Measurements from ENCODE around the gene PPCDC. TPM values are rescaled to one million over a fixed set of nuclear protein-coding genes. Genes with fewer than 3 reads are reported as not detected.

Gene PPCDC
- total RNA-seq, 1 donor from 2014 or later, result 4.7 TPM

- H3K9me3 ChIP-seq (ENCODE audit: control insufficient read depth in 3 of 3, low read length in 3 of 3), result no peaks in the 10 kb centered on the region
- H3K36me3 ChIP-seq (ENCODE audit: control insufficient read depth in 3 of 3, insufficient read depth in 3 of 3, low read length in 3 of 3), result peaks cover 2 to 5% (median 5%) of the 10 kb centered on the region in 3 donors
- H3K4me1 ChIP-seq (ENCODE audit: control insufficient read depth in 3 of 3, insufficient read depth in 3 of 3, low read length in 3 of 3), result peaks cover 3 to 16% (median 9%) of the 10 kb centered on the region in 3 donors
- no peak overlapping the region for H3K27ac ChIP-seq (ENCODE audit: low read depth, low read length)
- no peak overlapping the region for H3K4me3 ChIP-seq (ENCODE audit: low read length in 3 of 3)
- H3K9ac ChIP-seq (ENCODE audit: low read depth in 1 of 3, low read length in 3 of 3), result no peak overlapping the region
- H3K27me3 ChIP-seq (ENCODE audit: control insufficient read depth in 3 of 3, insufficient read depth in 3 of 3, low read length in 3 of 3), result no peaks in the 10 kb centered on the region
Observed at GRCh38 chr15:75037685-75038084, 14.3 kb downstream of the PPCDC start.

DNA sequence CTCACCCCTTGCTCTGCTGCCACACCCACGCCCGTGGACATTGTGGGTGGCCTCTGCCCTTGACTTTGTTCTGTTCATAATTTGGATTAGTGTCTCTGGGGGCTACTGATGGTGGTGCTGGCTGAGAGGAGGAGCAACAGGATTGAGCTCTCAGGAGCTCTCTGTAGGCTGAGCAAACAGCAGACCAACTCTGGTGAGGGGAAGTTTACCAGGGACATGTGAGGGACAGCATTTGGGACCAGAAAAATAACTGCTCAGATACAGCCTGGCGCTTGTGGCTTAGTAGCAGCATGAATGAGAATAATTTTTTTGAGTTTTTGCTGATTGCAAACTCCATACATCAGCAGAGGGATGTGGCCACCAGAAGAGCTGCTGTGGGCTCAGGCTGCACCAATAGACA lies 14.8 kb downstream of the PPCDC start:
- Histone ChIP-seq H3K27me3 (ENCODE audit: control insufficient read depth in 3 of 3, insufficient read depth in 3 of 3, low read length in 3 of 3) (no peaks in the 10 kb centered on the region), H3K27ac (ENCODE audit: low read depth, low read length) (no peak overlapping the region), H3K9ac (ENCODE audit: low read depth in 1 of 3, low read length in 3 of 3) (no peak overlapping the region), H3K4me3 (ENCODE audit: low read length in 3 of 3) (no peak overlapping the region), H3K9me3 (ENCODE audit: control insufficient read depth in 3 of 3, low read length in 3 of 3) (no peaks in the 10 kb centered on the region), H3K4me1 (ENCODE audit: control insufficient read depth in 3 of 3, insufficient read depth in 3 of 3, low read length in 3 of 3) (peaks cover 8 to 22% (median 15%) of the 10 kb centered on the region in 3 donors), H3K36me3 (ENCODE audit: control insufficient read depth in 3 of 3, insufficient read depth in 3 of 3, low read length in 3 of 3) (peaks cover 2 to 5% (median 5%) of the 10 kb centered on the region in 3 donors)

- H3K9me3 ChIP-seq (ENCODE audit: control insufficient read depth in 3 of 3, low read length in 3 of 3), result no peaks in the 10 kb centered on the region
- H3K27me3 ChIP-seq (ENCODE audit: control insufficient read depth in 3 of 3, insufficient read depth in 3 of 3, low read length in 3 of 3), result no peaks in the 10 kb centered on the region
- peaks cover 0 to 13% (median 6%) of the 10 kb centered on the region in 3 donors for H3K36me3 ChIP-seq (ENCODE audit: control insufficient read depth in 3 of 3, insufficient read depth in 3 of 3, low read length in 3 of 3)
- peak overlapping the region in 2 of 3 donors; percentile 10 to 14 for H3K4me3 ChIP-seq (ENCODE audit: low read length in 3 of 3)
- H3K9ac ChIP-seq (ENCODE audit: low read depth in 1 of 3, low read length in 3 of 3), result peak overlapping the region in 2 of 3 donors; percentile 27 to 64
- H3K27ac ChIP-seq (ENCODE audit: low read depth, low read length), result peak overlapping the region; percentile 65
- peaks cover 42 to 65% (median 55%) of the 10 kb centered on the region in 3 donors for H3K4me1 ChIP-seq (ENCODE audit: control insufficient read depth in 3 of 3, insufficient read depth in 3 of 3, low read length in 3 of 3)
Observed at GRCh38 chr15:75042730-75043508, 19.5 kb downstream of the PPCDC start.

GRCh38 chr15:75043509-75044257 lies 20.3 kb downstream of the PPCDC start:
- Histone ChIP-seq H3K36me3 (ENCODE audit: control insufficient read depth in 3 of 3, insufficient read depth in 3 of 3, low read length in 3 of 3) (peaks cover 0 to 13% (median 6%) of the 10 kb centered on the region in 3 donors), H3K9me3 (ENCODE audit: control insufficient read depth in 3 of 3, low read length in 3 of 3) (no peaks in the 10 kb centered on the region), H3K27me3 (ENCODE audit: control insufficient read depth in 3 of 3, insufficient read depth in 3 of 3, low read length in 3 of 3) (no peaks in the 10 kb centered on the region), H3K4me3 (ENCODE audit: low read length in 3 of 3) (peak overlapping the region; percentile 10 to 41 (median 14)), H3K27ac (ENCODE audit: low read depth, low read length) (peak overlapping the region; percentile 65), H3K9ac (ENCODE audit: low read depth in 1 of 3, low read length in 3 of 3) (peak overlapping the region in 2 of 3 donors; percentile 53 to 64), H3K4me1 (ENCODE audit: control insufficient read depth in 3 of 3, insufficient read depth in 3 of 3, low read length in 3 of 3) (peaks cover 49 to 68% (median 63%) of the 10 kb centered on the region in 3 donors)

GRCh38 chr15:75044258-75044878 lies 21.0 kb downstream of the PPCDC start:
- Histone ChIP-seq H3K27me3 (ENCODE audit: control insufficient read depth in 3 of 3, insufficient read depth in 3 of 3, low read length in 3 of 3) (no peaks in the 10 kb centered on the region), H3K4me1 (ENCODE audit: control insufficient read depth in 3 of 3, insufficient read depth in 3 of 3, low read length in 3 of 3) (peaks cover 56 to 69% (median 65%) of the 10 kb centered on the region in 3 donors), H3K27ac (ENCODE audit: low read depth, low read length) (peak overlapping the region; percentile 65), H3K4me3 (ENCODE audit: low read length in 3 of 3) (no peak overlapping the region), H3K9me3 (ENCODE audit: control insufficient read depth in 3 of 3, low read length in 3 of 3) (no peaks in the 10 kb centered on the region), H3K36me3 (ENCODE audit: control insufficient read depth in 3 of 3, insufficient read depth in 3 of 3, low read length in 3 of 3) (peaks cover 2 to 13% (median 6%) of the 10 kb centered on the region in 3 donors), H3K9ac (ENCODE audit: low read depth in 1 of 3, low read length in 3 of 3) (peak overlapping the region in 2 of 3 donors; percentile 40 to 53)

GRCh38 chr15:75045332-75046015 lies 22.1 kb downstream of the PPCDC start:
- H3K4me3 ChIP-seq (ENCODE audit: low read length in 3 of 3), result no peak overlapping the region
- peak overlapping the region; percentile 65 for H3K27ac ChIP-seq (ENCODE audit: low read depth, low read length)
- peaks cover 2 to 13% (median 6%) of the 10 kb centered on the region in 3 donors for H3K36me3 ChIP-seq (ENCODE audit: control insufficient read depth in 3 of 3, insufficient read depth in 3 of 3, low read length in 3 of 3)
- H3K4me1 ChIP-seq (ENCODE audit: control insufficient read depth in 3 of 3, insufficient read depth in 3 of 3, low read length in 3 of 3), result peaks cover 65 to 78% (median 73%) of the 10 kb centered on the region in 3 donors
- no peak overlapping the region for H3K9ac ChIP-seq (ENCODE audit: low read depth in 1 of 3, low read length in 3 of 3)
- no peaks in the 10 kb centered on the region for H3K27me3 ChIP-seq (ENCODE audit: control insufficient read depth in 3 of 3, insufficient read depth in 3 of 3, low read length in 3 of 3)
- H3K9me3 ChIP-seq (ENCODE audit: control insufficient read depth in 3 of 3, low read length in 3 of 3), result no peaks in the 10 kb centered on the region

GRCh38 chr15:75048394-75048793 lies 25.0 kb downstream of the PPCDC start:
- H3K4me3 ChIP-seq (ENCODE audit: low read length in 3 of 3), result no peak overlapping the region
- no peak overlapping the region for H3K27ac ChIP-seq (ENCODE audit: low read depth, low read length)
- H3K27me3 ChIP-seq (ENCODE audit: control insufficient read depth in 3 of 3, insufficient read depth in 3 of 3, low read length in 3 of 3), result no peaks in the 10 kb centered on the region
- peaks cover 58 to 71% (median 69%) of the 10 kb centered on the region in 3 donors for H3K4me1 ChIP-seq (ENCODE audit: control insufficient read depth in 3 of 3, insufficient read depth in 3 of 3, low read length in 3 of 3)
- peaks cover 2 to 8% (median 4%) of the 10 kb centered on the region in 3 donors for H3K36me3 ChIP-seq (ENCODE audit: control insufficient read depth in 3 of 3, insufficient read depth in 3 of 3, low read length in 3 of 3)
- no peaks in the 10 kb centered on the region for H3K9me3 ChIP-seq (ENCODE audit: control insufficient read depth in 3 of 3, low read length in 3 of 3)
- no peak overlapping the region for H3K9ac ChIP-seq (ENCODE audit: low read depth in 1 of 3, low read length in 3 of 3)

GRCh38 chr15:75049392-75049791 lies 26.0 kb downstream of the PPCDC start:
- Histone ChIP-seq H3K4me3 (ENCODE audit: low read length in 3 of 3) (no peak overlapping the region), H3K9me3 (ENCODE audit: control insufficient read depth in 3 of 3, low read length in 3 of 3) (no peaks in the 10 kb centered on the region), H3K36me3 (ENCODE audit: control insufficient read depth in 3 of 3, insufficient read depth in 3 of 3, low read length in 3 of 3) (peaks cover 2 to 4% (median 4%) of the 10 kb centered on the region in 3 donors), H3K9ac (ENCODE audit: low read depth in 1 of 3, low read length in 3 of 3) (peak overlapping the region in 1 of 3 donors; percentile 50), H3K4me1 (ENCODE audit: control insufficient read depth in 3 of 3, insufficient read depth in 3 of 3, low read length in 3 of 3) (peaks cover 49 to 62% (median 59%) of the 10 kb centered on the region in 3 donors), H3K27ac (ENCODE audit: low read depth, low read length) (peak overlapping the region; percentile 8), H3K27me3 (ENCODE audit: control insufficient read depth in 3 of 3, insufficient read depth in 3 of 3, low read length in 3 of 3) (no peaks in the 10 kb centered on the region)

DNA sequence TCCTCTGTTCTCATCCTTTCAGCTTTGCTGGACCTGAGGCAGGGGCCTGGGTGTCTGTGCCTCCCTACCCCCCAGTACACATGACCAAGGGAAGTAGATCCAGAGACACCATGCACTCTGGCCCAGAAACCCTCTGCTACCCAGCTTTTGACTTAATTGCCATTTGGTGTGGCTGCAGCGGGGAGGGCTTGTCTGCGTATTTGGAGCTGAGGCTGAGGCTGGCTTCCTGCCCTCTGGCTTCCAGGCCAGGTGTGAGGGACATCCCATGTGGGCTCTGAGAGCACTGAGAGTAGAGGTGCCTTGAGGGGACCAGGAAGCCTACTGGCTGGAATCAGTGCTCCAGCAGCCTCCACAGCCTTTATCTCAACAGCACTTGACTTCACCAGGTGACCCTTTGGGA lies 26.9 kb downstream of the PPCDC start:
- H3K9ac ChIP-seq (ENCODE audit: low read depth in 1 of 3, low read length in 3 of 3), result no peak overlapping the region
- H3K27me3 ChIP-seq (ENCODE audit: control insufficient read depth in 3 of 3, insufficient read depth in 3 of 3, low read length in 3 of 3), result no peaks in the 10 kb centered on the region
- peaks cover 44 to 53% (median 51%) of the 10 kb centered on the region in 3 donors for H3K4me1 ChIP-seq (ENCODE audit: control insufficient read depth in 3 of 3, insufficient read depth in 3 of 3, low read length in 3 of 3)
- no peaks in the 10 kb centered on the region for H3K9me3 ChIP-seq (ENCODE audit: control insufficient read depth in 3 of 3, low read length in 3 of 3)
- peaks cover 0 to 2% (median 0%) of the 10 kb centered on the region in 3 donors for H3K36me3 ChIP-seq (ENCODE audit: control insufficient read depth in 3 of 3, insufficient read depth in 3 of 3, low read length in 3 of 3)
- no peak overlapping the region for H3K27ac ChIP-seq (ENCODE audit: low read depth, low read length)
- no peak overlapping the region for H3K4me3 ChIP-seq (ENCODE audit: low read length in 3 of 3)

Data from skeletal muscle tissue (tissue), 4 donors.